Amniotic stem cell (primary cell): Measurements from ENCODE around the gene FBXL17.

Experiments
- DNase-seq: peaks from one replicate; lab custom pipeline; 2025; lab: John Stamatoyannopoulos, UW

FBXL17 gene

GRCh38 chr5:107951309-107951708 is 430.6 kb downstream of the FBXL17 start:
- no peak for DNase-seq

DNA sequence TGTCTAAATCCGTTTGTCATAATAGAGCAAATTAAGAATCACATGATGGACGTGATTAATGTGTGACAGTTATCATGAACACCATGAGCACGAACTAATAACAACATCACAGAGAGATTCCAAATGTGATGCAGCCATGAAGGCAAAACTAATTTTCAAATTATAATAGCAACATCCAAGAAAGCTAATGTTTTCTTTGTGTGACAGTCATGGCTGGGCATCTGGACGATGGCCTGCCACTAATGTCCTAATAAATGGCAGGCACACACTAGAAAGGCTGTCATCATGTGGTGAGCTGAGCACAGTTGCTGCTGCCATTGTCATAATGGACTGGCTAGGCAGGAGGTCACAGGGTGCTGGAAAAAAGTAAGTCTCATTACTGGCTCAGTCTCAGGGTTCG is 431.1 kb downstream of the FBXL17 start:
- DNase-seq = no peak

DNA sequence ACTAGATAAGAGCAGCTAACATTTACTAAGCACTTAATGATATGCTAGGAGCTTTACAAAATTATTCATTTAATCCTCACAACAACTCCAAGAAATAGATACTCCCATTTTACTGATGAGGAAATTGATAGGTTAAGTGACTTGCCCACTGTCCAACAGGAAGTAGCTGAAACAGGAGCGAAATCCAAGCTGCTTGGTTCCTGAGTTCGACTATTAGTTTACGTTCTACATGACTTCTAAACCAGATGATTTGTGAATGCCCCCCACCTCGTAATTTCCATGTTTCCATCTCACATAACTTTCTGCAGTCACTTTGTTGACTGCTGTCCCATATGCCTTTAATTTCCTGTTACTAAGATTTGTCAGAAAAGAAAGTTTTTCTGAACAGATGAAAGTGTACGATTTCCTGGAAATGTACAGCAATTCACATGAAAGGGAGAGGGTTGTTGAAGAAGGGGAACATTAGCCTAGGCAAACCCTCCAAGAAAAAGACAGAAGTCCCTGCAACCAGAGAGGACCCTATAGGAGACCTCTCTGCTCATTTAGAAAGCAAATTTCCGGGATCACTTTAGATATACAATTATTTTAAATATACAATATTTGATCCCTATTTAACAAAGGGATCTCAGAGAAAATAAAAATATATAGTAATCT is 432.1 kb downstream of the FBXL17 start:
- no peak for DNase-seq

- no peak for DNase-seq
Observed at GRCh38 chr5:107948377-107948776, 433.5 kb downstream of the FBXL17 start.

DNA sequence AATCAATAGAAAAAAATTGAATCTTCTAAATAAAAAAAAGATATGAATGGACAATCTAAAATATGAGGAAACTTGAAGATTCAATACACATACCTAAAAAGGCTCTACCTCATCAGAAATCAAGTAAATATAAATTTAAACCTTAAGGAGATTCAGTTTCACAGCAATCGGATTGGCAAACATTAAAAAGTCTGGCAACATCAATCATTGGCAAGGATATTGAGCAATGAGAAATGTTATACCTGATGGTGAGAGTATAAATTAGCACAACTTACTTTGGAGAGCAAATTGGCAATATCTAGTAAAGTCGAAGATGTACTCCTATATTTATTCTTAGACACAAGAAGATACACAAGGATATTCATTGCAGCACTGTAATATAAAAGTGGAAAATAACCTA is 436.8 kb downstream of the FBXL17 start:
- DNase-seq = no peak

- DNase-seq = no peak
Observed at GRCh38 chr5:107943923-107944322, 438.0 kb downstream of the FBXL17 start.

DNA sequence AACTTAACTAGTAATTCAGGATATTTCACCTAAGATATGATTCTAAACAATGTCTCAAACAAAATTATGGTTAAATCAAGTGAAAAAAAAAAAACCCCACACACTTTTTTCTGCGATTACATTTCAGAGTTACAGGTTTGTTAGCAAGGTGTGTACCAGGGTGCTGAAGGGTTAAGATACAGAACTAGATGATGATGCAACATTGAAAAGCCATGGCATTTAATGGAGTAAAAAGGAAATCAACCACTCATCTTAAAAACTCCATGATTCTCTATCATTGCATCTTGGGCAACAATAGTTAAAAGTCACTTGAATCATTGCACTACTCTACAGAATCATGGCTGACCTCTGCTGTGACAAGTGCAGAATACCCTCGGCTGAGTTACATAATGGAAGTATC is 440.9 kb downstream of the FBXL17 start:
- DNase-seq = no peak

GRCh38 chr5:107937651-107938355 is 444.1 kb downstream of the FBXL17 start:
- no peak for DNase-seq

- DNase-seq = no peak
Observed at GRCh38 chr5:107937204-107937603, 444.7 kb downstream of the FBXL17 start.

GRCh38 chr5:107936515-107936914 is 445.4 kb downstream of the FBXL17 start:
- no peak for DNase-seq

DNA sequence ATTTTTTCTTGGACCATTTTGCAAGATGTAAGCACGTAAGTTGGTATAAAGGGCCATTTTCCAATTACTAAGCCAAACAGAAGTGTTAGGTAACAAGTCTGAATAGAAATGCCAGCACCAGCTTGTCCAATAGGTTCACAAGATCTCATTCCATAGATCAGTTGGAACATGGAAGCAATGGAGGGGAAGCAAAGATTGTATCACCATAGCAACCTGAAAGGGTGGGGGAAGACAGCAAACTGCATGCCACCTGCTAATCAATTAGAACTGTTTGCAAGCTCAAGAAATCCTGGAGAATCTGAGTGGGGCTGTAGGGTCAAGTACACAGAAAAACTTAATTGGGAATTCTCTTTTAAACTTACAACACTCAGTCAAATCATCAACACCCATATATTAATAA is 446.3 kb downstream of the FBXL17 start:
- DNase-seq = no peak

DNA sequence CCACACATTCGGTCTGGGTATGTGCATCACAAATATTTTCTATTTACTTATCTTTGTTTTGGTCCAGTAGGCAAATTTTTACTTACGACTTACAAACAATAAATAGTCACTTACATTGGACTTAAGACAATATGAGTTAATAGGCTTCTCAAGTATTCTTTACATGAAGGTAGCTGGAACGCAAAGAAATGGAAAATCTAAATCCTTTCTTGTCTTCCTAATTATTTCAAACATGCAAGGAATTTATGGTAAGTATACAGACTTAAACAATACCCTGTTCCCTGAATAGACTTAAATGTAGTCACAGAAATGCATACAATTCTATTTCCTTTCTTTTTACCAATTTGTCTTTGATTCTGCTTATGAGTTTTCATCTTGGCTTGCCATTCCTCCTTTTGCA is 448.6 kb downstream of the FBXL17 start:
- no peak for DNase-seq

DNA sequence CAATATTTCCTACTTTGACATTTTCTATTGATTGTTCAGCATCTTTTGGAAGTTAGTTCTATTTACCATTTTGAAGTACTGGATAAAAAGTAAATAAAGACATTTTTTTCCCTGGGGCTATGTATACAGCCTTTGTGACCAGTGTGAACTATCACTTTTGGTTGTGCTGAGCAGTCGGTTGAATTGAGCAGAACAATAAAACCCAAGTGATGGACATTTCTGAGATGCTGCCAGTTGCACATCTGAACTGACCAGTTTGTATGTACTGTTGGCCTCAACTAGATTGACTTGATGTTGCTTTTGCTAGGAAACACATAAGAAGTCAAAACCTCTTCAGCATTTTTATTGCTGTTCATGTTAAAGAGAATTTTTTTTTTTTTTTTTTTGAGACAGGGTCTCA is 451.0 kb downstream of the FBXL17 start:
- DNase-seq = no peak

- no peak for DNase-seq
Observed at GRCh38 chr5:107930092-107930491, 451.8 kb downstream of the FBXL17 start.

DNA sequence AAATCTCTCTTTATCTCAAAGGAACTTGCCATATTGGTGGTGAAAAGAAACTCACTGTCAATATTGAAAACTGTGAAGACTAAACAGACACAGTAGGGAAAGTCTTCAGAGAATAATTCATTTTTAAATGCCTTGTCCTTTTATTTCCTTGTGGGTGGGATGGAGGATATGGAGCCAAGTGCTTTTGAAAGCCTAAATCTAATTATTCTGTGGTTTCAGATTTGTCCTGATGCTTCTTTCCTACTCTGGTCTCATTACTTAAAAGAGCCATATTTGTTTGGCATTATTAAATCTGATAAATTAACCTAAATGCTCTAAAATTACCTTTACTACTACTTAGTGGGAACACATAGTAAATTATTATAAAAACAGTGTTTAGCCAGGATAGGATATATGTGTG is 452.8 kb downstream of the FBXL17 start:
- no peak for DNase-seq

- no peak for DNase-seq
Observed at GRCh38 chr5:107926121-107926520, 455.8 kb downstream of the FBXL17 start.

DNA sequence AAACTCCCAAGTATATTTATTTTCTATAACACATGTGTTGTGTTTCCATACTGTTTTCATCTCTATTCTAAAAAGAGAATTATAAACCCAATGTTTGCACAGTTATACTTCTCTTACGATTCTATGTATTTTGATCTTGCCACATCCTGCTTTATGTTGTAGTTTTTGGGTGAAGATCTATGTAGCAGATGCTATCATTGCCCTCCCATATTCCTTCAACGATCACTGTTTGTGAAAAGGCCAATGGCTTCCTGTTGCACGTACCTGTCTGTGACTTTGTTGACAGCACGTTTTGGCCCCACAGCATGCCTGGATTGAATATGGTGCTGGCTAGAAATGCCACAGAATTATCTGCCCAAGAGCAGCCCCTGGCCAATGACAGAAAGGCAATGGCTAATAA is 456.7 kb downstream of the FBXL17 start:
- no peak for DNase-seq

GRCh38 chr5:107919969-107920368 is 461.9 kb downstream of the FBXL17 start:
- no peak for DNase-seq

GRCh38 chr5:107919361-107919760 is 462.5 kb downstream of the FBXL17 start:
- no peak for DNase-seq

- DNase-seq = no peak
Observed at GRCh38 chr5:107917983-107918382, 463.9 kb downstream of the FBXL17 start.

DNA sequence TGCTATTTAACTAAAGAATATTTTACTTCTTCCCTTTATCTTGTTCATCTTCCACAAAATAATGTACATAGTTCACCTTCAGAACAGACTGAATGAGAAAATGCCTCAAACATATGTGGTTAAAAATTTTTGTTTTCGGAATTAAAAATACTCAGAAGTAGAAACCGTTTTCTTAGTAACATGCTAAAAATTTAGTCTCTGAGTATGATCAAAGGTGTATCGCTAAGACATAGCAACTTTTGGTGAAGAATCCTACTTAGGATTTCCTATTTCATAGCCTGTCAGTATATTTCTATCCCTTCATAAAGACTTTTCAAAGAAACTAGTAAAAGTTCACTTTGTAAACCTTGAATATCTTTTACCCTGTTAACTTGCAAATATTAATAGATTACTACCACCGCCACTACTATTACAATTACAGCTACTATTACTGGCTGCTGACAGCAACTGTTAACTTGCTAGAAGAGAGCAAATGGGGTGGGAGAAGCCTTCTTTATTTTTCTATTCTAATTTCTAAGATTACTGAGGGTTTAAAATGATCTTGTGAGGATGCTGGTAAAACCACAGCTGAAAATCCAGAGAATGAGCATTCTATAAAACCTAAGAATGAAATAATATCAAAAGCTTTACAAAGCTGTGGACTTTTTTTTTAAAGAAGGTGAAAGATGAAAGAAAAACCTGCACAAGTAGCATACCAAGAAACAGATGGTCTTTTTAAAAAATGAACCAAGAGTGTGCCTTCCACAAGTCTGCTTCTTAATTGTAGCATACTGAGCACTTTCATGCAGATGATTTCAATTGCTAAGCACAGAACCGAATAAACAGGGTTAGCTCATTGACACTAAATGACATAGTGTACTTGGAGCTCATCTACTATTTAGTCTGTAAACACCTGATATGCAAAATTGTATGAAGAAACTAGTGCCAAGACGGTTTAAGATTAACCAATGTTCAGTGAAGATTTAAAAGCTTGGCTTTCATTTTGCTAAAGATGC is 464.9 kb downstream of the FBXL17 start:
- no peak for DNase-seq

DNA sequence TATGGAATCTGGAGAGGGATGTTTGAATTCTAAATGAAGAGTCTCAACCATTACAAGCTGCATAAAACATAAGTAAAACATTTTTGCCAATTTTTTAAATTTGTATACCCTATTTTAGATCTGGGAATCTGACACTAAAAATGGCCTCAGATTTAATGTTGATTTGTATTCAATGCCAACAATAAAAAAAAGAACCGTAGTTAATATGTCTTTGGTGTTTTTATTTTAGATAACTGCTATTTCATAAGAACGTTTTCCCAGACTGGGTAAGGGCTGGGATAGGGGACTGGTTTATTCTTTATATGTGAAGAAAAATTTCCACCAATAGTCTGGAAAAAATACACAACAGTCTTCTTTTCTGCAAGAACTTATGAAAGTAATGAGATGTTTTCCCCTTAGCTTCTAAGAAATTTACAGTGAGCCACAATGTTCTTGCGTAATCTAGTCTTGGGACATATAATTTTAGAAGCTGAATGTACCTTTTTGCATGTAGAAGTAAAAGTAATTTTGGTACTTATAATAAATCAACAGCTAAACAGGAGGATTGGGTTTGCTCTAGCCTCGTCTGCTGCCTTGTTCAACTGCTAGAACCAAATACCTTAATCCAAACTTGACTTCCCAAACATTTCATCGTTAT is 466.6 kb downstream of the FBXL17 start:
- DNase-seq = no peak
